Spleen (tissue), 11 donors: ENCODE results near the gene PTCD3. TPM values are rescaled to one million over a fixed set of nuclear protein-coding genes. Genes with fewer than 3 reads are reported as not detected.
A peak's percentile ranks its signal among the peaks of the same experiment; 100 is the strongest.

Experiments used
- DNase-seq: peaks from one replicate; pipeline ENCODE4 v3.0.0-alpha.2; 2020
- H3K27ac ChIP-seq, 8 donors: fragments of 200-600 bp; sonication (generic) in 7 of 8; 1 replicate in 4 of 8; 2 replicates in 4 of 8; pipeline versions ENCODE4 v1.5.0 to v1.8.0; 2016 to 2021; ENCODE audit warnings: inconsistent platforms in 4 of 8, mild to moderate bottlenecking in 4 of 8, moderate library complexity in 1 of 8
- H3K27me3 ChIP-seq, 7 donors: fragments of 200-600 bp; sonication (generic) in 6 of 7; replicated peaks in 1 of 7; 1 replicate in 4 of 7; 2 replicates in 3 of 7; pipeline versions ENCODE4 v1.5.0 to v1.8.0; 2016 to 2021; ENCODE audit warnings: inconsistent platforms in 3 of 7, mild to moderate bottlenecking in 1 of 7
- H3K36me3 ChIP-seq, 6 donors: fragments of 200-600 bp; sonication (generic) in 5 of 6; 1 replicate in 4 of 6; 2 replicates in 2 of 6; pipeline versions ENCODE4 v1.5.0 to v1.8.0; 2016 to 2021; ENCODE audit warnings: inconsistent platforms in 2 of 6
- H3K4me1 ChIP-seq, 6 donors: fragments of 200-600 bp; sonication (generic) in 5 of 6; 1 replicate in 3 of 6; 2 replicates in 3 of 6; pipeline versions ENCODE4 v1.5.0 to v1.8.0; 2016 to 2021; ENCODE audit warnings: inconsistent platforms in 3 of 6
- H3K4me3 ChIP-seq, 8 donors: fragments of 200-600 bp; sonication (generic) in 7 of 8; 1 replicate in 4 of 8; 2 replicates in 4 of 8; pipeline versions ENCODE4 v1.5.0 to v1.8.0; 2016 to 2021; ENCODE audit warnings: inconsistent platforms in 4 of 8, mild to moderate bottlenecking in 4 of 8, moderate library complexity in 2 of 8
- H3K9me3 ChIP-seq, 8 donors: fragments of 200-600 bp; sonication (generic) in 7 of 8; 1 replicate in 4 of 8; 2 replicates in 4 of 8; pipeline versions ENCODE4 v1.5.0 to v1.8.0; 2016 to 2021; ENCODE audit warnings: inconsistent platforms in 4 of 8
- POLR2A ChIP-seq, 3 donors: fragments of 450-650 bp; IDR thresholded peaks; one replicate each; pipeline ENCODE4 v1.5.1; 2017; ENCODE audit warnings: antibody characterized with exemption in 3 of 3, mild to moderate bottlenecking in 1 of 3
- POLR2AphosphoS5 ChIP-seq, 3 donors: sonication (generic); formaldehyde crosslinking; IDR thresholded peaks; one replicate each; pipeline ENCODE4 v1.5.1; 2017; ENCODE audit warnings: antibody characterized with exemption in 3 of 3
- WGBS, 5 donors: extraction: QIAGEN DNeasy Blood & Tissue Kit in 3 of 5; methylation state at CpG; one replicate each; pipeline versions ENCODE4 v1.1.5 to v1.1.7; 2013 to 2018; 5-methylcytosine and 5-hydroxymethylcytosine counted together
- intact Hi-C: fragments of 100-400 bp; cut with DNase I; formaldehyde crosslinking; loops from one replicate; pipeline ENCODE4 v1.15.0; 2023; ENCODE audit warnings: low total_unique reads
- polyA plus RNA-seq, 3 donors: library from polyadenylated mRNA; stranded (reverse); fragments of 200-250 nt; gene quantifications; one replicate each; pipeline ENCODE4 v1.2.1, GENCODE V29; 2013
- total RNA-seq, 7 donors: library from RNA; depleted of rRNA in 3 of 7; stranded (reverse); fragments of >200 nt in 3 of 7; fragmentation: NEBNext Ultra II Directional in 4 of 7; extraction: Animal tissue kit (Norgen Biotek cat#: 25700) in 4 of 7; gene quantifications; one replicate each; pipeline versions ENCODE4 v1.1.0 to v1.2.1, GENCODE V29; 2016 to 2021
- TF ChIP-seq, protein P1 (sequence below), 11 experiments: fragments of 200-600 bp in 7 of 11; fragments of 450-650 bp in 4 of 11; sonication (generic) in 4 of 11; IDR thresholded peaks in 8 of 11; conservative IDR thresholded peaks in 3 of 11; 1 replicate in 7 of 11; 2 replicates in 4 of 11; pipeline versions ENCODE4 v1.4.0 to v1.8.0; 2016 to 2021; ENCODE audit warnings: antibody characterized with exemption in 11 of 11, inconsistent platforms in 4 of 11, mild to moderate bottlenecking in 1 of 11
- donor health status: healthy with polysubstance abuse.
- donor health status: DM: no; HTN: no; CAD: no; lungs with moderate emphysema.
- donor health status: DM: no; HTN: no; CAD: no.
- donor health status: Bipolar disorder and iron deficiency.
- donor health status: healthy.
- donor health status: DM: no; HTN: no; CAD: no.
- donor health status: DM: yes; HTN: yes; CAD: no.

PTCD3 gene
- total and polyA plus RNA-seq, 10 donors = 29.8 to 126 (median 98.8) TPM

DNA sequence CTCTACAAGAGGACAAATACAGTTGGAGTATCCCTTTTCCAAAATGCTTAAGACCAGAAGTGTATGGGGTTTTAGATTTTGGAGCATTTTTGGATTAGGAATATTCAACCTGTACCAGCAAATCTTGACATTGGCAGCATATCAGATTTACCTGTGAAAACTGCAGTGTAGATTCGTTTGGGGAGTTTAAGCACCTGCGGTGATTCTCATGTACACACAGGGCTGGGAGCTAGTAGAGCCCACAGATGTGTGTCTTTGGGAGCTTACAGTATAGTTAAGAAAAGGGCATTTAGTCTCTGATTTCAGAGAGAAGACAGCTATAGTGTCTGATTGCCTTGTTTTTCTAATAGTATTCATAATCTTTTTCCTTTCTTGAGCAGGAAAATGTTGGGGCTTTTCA, 30.1 kb downstream of the PTCD3 start:
- DNase-seq = no peak
- 83 to 98% (median 92%) methylated on average over 2 of the region's 2 CpGs for WGBS, 5 donors
- Histone ChIP-seq H3K36me3 (peaks cover 12 to 100% (median 98%) of the 10 kb centered on the region in 6 donors), H3K27me3 (no peaks in the 10 kb centered on the region), H3K4me1 (no peaks in the 10 kb centered on the region), H3K9me3 (no peaks in the 10 kb centered on the region), H3K27ac (no peak overlapping the region), H3K4me3 (no peak overlapping the region)
- intact Hi-C loops = no loop called here
- TF ChIP-seq, protein P1, sequence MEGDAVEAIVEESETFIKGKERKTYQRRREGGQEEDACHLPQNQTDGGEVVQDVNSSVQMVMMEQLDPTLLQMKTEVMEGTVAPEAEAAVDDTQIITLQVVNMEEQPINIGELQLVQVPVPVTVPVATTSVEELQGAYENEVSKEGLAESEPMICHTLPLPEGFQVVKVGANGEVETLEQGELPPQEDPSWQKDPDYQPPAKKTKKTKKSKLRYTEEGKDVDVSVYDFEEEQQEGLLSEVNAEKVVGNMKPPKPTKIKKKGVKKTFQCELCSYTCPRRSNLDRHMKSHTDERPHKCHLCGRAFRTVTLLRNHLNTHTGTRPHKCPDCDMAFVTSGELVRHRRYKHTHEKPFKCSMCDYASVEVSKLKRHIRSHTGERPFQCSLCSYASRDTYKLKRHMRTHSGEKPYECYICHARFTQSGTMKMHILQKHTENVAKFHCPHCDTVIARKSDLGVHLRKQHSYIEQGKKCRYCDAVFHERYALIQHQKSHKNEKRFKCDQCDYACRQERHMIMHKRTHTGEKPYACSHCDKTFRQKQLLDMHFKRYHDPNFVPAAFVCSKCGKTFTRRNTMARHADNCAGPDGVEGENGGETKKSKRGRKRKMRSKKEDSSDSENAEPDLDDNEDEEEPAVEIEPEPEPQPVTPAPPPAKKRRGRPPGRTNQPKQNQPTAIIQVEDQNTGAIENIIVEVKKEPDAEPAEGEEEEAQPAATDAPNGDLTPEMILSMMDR (IDR thresholded peaks at IDR 0.05 in 8 of 11, conservative IDR thresholded peaks at IDR 0.05 in 3 of 11) = no peak
- TF ChIP-seq POLR2A (IDR thresholded peaks at IDR 0.05) (no peak), POLR2AphosphoS5 (IDR thresholded peaks at IDR 0.05) (no peak)

DNA sequence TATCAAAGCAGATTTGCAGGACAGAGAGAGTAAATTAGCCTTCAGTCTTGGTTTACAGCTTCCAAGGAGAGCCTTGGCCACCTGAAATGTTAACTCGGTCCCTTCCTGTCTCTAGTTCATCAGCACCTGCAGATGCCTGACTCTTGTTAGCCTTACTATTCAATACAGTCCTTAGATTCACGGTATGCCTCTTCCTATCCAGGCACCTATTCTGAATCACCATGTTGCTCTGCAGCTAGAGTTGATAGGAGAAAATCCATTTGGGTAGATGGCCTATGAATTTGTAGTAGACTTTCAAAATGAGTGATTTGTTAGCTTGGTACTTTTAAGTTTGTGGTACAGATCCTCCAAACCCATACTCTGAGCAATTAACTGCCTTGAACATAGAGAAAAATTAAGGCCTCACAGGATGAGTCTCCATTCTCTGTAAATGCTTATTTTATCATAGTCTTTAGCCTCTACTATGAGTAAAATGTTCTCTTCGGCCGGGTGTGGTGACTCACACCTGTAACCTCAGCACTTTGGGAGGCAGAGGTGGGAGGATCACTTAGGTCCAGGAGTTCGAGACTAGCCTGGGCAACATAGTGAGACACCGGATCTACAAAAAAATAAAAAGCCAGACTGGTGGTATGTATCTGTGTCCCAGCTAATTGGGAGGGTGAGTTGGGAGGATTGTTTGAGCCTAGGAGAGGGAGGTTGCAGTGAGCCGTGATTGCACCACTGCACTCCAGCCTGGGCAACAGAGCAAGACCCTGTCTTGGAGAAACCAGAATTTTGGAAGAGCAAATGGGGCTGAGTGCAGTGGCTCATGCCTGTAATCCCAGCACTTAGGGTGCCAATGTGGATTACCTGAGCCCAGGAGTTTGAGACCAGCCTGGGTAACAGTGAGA, 32.9 kb downstream of the PTCD3 start:
- intact Hi-C loops = no loop called here
- no peak for DNase-seq
- H3K4me3 ChIP-seq = no peak overlapping the region
- 93 to 98% (median 96%) methylated on average over 7 of the region's 7 CpGs for WGBS, 5 donors
- no peaks in the 10 kb centered on the region for H3K9me3 ChIP-seq
- TF ChIP-seq POLR2AphosphoS5 (IDR thresholded peaks at IDR 0.05) = peak in 1 of 3 donors; percentile 13
- no peak for TF ChIP-seq POLR2A (IDR thresholded peaks at IDR 0.05)
- TF ChIP-seq, protein P1 (IDR thresholded peaks at IDR 0.05 in 8 of 11, conservative IDR thresholded peaks at IDR 0.05 in 3 of 11) = no peak
- no peak overlapping the region for H3K27ac ChIP-seq
- no peaks in the 10 kb centered on the region for H3K27me3 ChIP-seq
- peaks cover 12 to 100% (median 96%) of the 10 kb centered on the region in 6 donors for H3K36me3 ChIP-seq
- peaks cover 0 to 17% (median 0%) of the 10 kb centered on the region in 6 donors for H3K4me1 ChIP-seq

DNA sequence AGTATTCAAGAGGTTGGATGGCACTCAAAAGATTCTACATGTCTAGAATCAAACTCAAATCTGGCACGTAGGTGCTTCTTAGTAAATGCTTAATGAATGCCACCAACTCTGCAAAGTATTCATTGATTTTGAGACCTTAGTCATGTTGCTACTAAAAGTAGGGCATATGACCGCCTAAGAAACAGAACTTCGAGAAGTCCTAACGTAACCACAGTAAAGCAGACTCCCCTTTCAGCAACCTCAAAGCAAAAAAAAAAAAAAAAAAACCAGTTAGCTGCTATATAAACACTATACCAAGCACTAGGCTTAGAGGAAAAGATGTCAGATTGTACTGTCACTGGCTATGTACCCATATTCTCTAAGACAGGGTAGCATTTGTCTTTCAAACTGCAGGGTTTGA, 33.9 kb downstream of the PTCD3 start:
- 74 to 89% (median 83%) methylated on average over 4 of the region's 4 CpGs for WGBS, 5 donors
- no peak for TF ChIP-seq POLR2A (IDR thresholded peaks at IDR 0.05)
- TF ChIP-seq, protein P1 (IDR thresholded peaks at IDR 0.05 in 8 of 11, conservative IDR thresholded peaks at IDR 0.05 in 3 of 11) = no peak
- no peak for TF ChIP-seq POLR2AphosphoS5 (IDR thresholded peaks at IDR 0.05)
- Histone ChIP-seq H3K4me1 (peaks cover 0 to 17% (median 0%) of the 10 kb centered on the region in 6 donors), H3K9me3 (no peaks in the 10 kb centered on the region), H3K27me3 (no peaks in the 10 kb centered on the region), H3K36me3 (peaks cover 7 to 100% (median 96%) of the 10 kb centered on the region in 6 donors), H3K4me3 (no peak overlapping the region), H3K27ac (no peak overlapping the region)
- no peak for DNase-seq
- intact Hi-C loops = no loop called here

DNA sequence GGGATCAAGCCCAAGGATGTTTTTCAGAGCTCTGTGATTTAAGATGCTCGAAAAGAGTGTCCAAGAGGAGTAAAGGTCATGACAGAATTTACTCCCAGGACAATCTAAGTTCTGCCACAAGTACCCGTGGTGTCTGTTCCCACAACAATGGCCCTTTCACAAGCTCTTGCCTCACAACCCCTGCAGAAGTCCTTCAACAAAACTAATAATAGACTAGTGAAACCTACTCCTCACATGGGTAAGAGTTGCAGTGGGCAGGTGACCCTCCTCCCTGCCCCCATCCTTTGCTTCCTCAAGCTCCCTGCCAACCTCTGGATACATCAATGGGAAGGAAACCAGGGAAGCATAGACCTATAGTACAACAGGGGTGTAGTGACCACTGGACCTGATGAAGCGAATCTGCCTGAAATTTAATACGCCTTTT, 34.9 kb downstream of the PTCD3 start:
- 80 to 85% (median 83%) methylated on average over 4 of the region's 4 CpGs for WGBS, 5 donors
- H3K27me3 ChIP-seq = no peaks in the 10 kb centered on the region
- H3K4me1 ChIP-seq = peaks cover 0 to 17% (median 0%) of the 10 kb centered on the region in 6 donors
- TF ChIP-seq POLR2AphosphoS5 (IDR thresholded peaks at IDR 0.05) (no peak), POLR2A (IDR thresholded peaks at IDR 0.05) (no peak)
- TF ChIP-seq, protein P1 (IDR thresholded peaks at IDR 0.05 in 8 of 11, conservative IDR thresholded peaks at IDR 0.05 in 3 of 11) = no peak
- no peak overlapping the region for H3K27ac ChIP-seq
- peaks cover 7 to 100% (median 96%) of the 10 kb centered on the region in 6 donors for H3K36me3 ChIP-seq
- no peaks in the 10 kb centered on the region for H3K9me3 ChIP-seq
- intact Hi-C loops = no loop called here
- no peak for DNase-seq
- H3K4me3 ChIP-seq = no peak overlapping the region
